GM18873 (cell line): ENCODE measurements around the gene PROM2.

ENCODE experiments used
- ATAC-seq: cut with Tn5 transposase; IDR thresholded peaks from one replicate; pipeline ENCODE4 v1.9.1; 2021; ENCODE audit warnings: mild to moderate bottlenecking, moderate library complexity, moderate number of reproducible peaks; ENCODE audit not compliant: unreplicated experiment, low FRiP score

Gene PROM2

DNA sequence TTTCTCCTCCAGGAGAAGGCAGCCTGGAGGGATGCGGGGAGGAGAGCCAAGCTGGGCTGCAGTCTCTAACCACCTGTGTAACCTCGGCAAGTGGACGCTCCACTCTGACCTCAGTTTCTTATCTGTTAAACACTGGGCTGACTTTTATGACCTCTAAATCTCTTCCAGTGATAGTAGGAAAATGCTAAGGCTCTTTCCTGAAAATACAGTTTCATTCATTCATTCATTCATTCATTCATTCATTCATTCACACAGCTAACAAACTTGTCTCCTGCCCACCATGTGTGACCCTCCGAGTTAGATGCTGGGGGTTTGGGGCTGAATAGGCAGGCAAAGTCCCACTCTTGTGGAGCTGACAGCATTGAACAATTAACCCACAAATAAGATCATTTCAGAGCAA is 9.3 kb downstream of the PROM2 start:
- no peak for ATAC-seq

DNA sequence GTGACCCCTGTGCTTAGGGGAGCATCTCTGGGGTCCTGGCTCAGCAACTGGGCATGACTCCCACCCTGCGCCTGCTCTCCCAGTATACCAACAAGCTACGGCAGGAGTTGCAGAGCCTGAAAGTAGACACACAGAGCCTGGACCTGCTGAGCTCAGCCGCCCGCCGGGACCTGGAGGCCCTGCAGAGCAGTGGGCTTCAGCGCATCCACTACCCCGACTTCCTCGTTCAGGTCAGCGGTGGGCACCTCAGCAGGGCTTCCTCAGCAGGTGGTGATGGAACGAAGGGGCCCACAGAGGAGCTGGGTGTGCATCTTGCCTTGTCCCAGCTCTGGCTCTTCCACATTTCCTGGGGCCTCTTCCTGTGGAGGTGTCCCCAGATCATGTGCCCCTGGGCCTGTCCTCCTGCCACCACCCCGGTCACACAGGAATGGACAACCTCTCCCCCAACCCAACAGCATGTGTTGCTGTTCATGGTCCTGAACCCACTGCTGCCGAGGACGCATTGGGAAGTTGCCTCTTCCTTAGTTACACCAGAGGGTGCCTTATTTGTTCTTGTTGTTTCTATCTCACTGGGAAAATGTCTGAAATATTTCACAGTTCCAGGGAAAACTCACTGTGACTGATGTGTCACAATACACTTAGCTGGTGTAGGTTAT is 10.8 kb downstream of the PROM2 start:
- no peak for ATAC-seq

DNA sequence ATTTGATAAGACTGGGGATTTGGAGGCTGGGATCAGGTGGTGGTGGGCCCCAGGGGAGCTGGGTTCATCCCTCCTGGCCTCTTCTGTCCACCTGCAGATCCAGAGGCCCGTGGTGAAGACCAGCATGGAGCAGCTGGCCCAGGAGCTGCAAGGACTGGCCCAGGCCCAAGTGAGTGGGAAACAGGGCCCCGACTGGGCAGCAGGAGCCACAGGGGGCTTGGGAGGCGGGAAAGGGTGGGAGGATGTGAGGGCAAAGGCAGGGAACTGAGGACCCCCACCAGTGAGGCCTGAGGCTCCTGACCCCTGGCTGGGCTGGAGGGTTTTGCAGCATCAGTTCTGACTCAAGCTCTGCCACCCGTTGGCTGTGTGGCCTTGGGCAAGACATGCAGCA is 11.3 kb downstream of the PROM2 start:
- ATAC-seq = no peak

DNA sequence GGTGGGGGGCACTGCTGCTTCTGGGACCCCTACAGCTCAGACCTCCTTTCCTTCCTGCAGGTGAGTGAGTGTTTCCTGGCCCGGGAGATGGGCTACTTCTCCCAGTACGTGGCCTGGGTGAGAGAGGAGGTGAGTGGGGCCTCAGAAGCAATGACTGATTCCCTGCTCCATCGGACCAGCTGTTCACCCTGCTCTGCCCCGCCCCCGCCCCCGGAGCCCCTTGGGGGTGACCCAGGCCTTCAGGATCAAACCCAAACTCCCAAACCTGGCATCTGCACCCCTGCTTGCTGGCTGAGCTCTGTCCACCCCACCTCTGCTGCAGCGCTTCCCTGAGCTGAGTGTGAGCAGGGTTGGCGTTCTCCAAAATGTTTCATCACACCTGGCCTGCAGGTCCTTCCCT is 13.1 kb downstream of the PROM2 start:
- ATAC-seq = no peak

DNA sequence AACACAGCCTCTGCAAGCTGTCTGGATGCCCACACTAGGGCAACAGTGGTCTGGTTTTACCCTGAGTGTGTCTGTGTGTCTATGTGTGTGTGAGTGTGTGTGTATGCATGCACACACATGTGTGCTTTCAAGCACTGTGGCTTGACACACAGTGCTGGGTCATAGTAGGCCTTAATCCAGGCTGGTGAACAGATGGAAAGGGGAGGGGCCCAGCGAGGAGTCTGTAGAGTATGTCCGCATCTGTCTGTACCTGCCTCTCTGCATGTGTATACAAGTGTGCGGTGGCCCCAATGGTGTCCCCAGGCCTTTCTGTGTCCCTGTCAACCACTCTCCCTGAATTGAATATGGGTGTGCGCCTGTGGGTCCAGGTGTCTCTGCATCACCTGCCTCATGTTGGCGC is 13.6 kb downstream of the PROM2 start:
- no peak for ATAC-seq

DNA sequence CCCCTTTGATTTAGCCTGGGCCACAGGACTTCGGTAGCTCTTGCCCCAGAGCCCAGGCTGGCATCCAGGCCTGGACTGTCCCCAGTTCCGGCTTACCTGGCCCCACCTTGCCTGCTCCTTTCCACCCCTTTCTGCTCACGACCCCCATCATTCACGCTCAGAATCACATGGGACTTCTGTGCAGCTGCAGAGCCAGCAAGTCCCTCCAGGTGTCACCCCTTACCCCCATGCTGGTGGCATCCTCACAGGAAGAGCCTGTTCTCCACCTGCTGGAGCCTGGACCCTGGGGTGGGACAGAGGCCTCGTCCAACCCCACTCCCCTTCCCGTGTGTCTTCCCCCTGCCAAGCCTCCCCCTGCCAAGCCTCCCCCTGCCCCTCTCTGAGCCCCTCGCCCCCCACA is 15.0 kb downstream of the PROM2 start:
- no peak for ATAC-seq

DNA sequence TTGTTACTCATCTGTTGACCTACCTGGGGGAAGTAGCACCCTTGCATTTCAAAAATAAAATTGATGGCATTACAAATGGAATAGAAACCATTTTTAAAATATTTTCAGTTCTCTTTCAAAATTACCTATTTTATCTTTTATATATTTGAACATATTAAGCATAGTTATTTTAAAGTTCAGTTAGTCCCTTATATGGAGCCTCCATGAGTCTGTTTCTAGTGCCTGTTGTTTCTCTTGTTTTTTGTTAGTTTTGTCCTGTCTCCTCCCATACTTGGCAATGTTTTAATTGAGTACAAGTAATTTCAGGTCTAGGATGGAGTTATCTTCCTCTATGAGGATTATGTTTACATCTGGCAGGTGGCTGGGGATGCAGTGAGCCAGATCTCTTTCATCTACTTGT is 17.0 kb downstream of the PROM2 start:
- ATAC-seq = no peak

DNA sequence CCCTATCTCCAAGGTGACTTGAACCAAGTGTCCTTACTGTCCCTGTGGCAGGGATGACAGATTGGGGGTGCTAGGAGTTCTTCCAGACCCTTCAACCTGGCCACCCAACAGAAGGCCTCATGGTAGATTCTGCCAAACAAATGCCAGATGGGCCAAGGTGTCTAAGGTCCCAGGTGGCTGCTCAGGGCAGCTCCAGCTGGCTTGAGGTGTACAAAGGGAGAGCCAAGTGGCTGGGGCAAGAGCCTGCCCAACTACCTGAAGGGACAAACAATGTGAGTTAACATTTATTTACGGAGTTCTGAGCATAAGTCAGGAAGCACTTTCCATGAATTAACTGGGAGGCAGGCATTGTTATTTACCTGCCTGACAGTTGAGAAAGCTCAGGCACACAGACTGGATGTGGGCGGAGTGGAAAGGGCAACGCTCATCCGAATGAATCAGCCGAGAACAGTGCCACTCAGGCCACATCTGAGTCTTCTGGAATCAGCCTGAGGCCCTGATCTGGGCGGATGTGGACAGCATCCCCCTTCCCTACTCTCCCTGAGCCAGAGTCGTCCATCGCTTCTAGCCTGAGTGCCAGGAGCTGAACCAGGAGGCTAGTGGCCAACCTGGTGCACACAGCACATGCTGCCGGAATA is 18.5 kb downstream of the PROM2 start:
- no peak for ATAC-seq

DNA sequence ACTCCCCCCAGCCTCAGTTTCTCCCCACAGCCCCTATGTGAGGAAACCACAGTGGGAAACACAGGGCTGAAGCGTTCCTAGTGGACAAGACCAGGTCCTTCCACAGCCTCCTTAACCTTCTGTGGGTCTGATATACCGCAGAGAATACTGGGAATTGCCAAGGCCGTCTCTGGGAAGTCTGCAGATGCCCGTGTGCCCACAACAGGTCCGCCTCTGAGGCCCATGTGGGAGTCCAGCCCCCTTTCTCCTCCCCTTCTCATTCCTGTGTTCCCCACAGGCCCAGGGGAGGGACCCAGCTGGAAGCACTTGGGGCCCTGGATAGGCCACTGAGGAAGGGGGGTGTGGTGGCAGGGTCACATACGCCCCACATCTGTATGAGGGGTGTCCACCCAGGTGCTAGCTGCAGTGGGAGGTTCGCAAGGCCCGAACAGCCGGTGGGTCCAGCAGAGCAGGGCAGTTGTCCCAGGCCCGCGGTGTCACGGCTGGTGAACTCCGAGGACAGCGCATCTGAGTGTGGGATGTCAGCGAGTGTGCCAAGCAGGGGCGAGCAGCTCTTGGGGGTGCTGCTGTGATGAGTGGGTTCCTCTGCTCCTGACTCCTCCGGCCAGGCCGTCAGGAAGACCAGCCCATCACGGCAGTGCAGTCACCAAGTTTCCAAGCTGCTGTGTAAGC is 20.5 kb downstream of the PROM2 start:
- ATAC-seq = no peak

DNA sequence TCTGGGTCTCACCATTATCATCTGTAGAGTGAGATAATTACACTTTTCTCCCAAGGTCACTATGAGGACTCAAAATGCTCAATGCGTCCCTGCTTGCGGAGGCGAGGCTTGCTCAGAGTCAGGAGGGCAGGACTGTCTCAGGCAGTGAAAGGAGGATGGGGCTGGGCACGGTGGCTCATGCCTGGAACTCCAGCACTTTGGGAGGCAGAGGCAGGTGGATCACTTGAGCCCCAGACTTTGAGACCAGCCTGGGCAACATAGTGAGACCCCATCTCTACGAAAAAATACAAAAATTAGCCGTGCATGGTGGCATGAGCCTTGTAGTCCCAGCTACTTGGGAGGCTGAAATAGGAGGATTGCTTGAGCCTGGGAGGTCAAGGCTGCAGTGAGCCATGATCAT is 21.1 kb downstream of the PROM2 start:
- no peak for ATAC-seq

DNA sequence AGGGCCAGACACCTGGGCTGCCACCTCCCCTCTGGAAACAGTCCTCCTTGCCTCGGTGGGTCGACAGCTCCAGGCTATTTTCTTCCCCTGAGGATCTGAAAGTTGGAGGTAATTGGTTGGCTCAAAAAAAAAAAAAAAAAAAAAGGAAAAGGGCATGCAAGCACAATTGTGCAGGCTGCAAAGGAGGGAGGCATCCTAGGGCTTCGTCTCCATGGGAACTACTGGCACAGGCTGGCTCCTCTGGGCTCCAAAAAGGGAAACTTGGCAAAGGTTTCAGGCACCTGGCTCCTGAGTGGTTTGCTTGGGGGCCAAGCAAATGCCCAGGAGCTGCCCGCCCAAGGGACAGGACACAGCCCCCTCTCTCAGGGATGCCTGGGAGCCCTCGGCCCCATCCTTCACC is 21.8 kb downstream of the PROM2 start:
- no peak for ATAC-seq

DNA sequence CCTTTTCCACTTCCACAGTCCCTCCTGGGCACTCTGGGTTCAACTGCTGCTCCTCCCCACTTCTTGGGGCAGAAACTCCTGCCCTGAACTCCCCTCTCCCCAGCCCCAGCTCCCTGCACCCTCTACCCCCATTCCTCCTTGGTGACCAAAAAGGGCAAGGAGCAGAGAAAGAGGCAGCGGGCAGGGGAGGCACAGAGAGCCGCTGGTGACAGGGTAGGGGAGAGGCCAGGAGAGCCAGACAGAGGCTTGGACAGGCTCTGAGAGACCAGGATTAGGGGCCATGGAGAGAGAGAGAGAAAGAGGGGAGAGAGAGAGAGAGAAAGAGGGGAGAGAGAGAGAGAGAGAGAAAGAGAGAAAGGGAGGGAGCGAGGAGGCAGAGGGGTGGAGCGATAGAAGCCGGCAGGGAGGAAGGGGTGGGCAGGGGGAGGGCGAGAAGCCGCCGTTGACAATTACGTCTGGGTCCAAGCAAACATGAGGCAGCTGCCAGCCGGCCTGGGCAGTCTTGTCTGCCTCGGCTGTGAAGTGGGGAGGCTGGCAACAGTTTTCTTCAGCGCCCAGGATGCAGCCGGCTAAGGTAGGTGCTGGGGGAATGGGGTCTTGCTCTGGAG is 22.7 kb downstream of the PROM2 start, which contains the start of gene KCNIP3:
KCNIP3 (plus strand) TSS at position 468 of the 608 bp plus-strand sequence; CDS start at position 560, 92 bp downstream.
- ATAC-seq = no peak

DNA sequence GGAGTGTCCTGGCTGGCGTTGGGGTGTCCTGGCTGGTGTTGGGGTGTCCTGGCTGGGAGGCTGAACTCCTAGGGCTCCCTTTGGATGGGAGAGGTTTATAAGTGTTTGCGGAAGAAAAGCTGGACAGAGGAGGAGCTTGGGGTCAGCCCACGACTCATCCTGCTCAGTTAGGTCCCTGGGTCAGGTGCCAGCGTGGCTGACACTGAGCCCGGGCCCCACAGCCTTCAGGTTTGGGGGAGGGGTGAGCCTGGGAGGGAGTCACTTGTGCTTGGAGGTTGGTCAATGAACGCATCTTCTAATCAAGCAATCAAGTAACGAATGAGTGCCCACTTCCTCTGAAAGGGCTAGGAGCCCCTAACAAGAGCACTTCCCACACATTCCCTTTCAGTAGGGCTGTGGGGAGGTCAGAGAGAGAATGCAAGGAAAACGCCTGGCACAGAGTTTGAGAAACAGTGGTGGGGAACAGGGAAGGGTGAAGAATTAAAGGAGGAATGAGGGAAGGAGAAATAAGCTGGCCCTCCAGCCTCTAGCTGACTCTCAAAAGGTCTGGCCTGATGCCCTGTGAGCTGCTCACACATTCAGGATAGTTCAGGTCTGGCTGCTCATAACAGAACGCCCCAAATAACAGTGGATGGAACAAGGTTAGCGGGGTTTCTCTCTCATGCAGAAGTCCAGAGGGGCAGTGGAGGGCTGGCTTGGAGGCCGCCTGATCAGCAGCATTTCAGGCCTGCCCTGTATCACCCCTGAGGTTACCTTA is 23.6 kb downstream of the PROM2 start:
- no peak for ATAC-seq

DNA sequence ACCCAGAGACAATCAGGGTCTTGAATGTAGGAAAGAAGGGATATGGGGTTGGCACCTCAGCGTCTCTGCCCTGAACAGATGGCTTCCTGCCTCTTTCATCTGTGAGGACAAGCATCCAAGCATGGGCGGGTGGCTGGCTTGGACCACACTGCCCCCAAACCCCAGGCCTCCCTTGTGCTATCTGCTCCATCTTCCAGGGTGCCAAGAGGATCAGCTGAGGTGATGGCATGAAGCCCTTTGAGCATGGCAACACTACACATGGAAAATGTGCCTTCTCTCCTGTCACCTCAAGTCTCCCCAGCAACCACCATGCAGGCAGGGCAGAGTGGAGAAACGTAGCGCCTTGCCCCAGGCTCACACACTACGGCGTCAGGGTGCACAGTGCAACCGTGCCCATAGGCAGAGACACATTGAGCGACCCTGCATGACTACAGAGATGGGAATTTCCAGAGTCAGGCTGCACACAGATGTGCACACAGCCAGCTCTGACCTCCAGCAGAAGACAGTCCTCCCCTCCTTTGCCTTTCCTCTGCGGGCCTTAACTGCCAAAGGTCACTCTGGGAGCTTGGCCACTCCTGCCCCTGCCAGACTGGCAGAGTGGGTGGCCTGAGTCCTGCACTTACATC is 24.4 kb downstream of the PROM2 start:
- no peak for ATAC-seq

DNA sequence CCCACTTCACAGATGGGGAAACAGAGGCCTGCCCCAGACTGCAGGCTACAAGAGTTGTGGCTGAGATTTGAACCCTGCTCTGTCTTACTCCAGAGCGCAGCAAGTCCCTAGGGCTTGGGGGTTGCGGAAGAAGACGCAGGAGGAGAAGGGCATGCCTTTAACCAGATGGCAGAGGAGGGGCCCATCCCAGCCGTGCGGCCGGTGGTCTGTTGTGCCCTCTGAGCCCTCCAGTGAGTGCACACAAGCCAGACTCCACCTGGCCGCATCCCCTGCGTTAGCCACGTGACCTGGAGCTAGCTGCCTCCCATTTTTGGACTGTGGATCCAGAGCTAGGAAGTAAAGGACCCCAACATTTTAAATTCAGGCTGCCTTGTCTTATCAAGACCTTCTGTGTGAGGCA is 25.7 kb downstream of the PROM2 start:
- ATAC-seq = no peak

DNA sequence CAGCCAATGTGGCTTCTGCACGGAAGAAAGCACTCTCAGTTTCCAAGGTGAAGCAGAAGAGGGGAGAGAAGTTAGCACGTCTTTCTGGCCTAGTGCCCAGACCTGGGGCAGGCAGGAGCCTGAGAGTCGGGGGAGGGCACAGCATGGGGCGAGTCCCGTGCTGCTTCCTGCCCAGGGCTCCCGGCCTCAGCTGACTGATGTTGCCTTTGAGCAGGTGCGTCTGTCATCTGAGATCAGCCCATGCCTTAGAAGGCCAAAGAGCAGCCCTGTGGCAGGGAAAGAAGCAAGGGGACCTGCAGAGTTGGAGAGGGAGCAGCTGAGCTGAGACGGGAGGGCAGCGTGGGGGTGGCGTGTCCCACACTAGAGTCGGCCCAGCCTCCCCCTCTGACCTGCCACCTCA is 26.2 kb downstream of the PROM2 start:
- no peak for ATAC-seq

DNA sequence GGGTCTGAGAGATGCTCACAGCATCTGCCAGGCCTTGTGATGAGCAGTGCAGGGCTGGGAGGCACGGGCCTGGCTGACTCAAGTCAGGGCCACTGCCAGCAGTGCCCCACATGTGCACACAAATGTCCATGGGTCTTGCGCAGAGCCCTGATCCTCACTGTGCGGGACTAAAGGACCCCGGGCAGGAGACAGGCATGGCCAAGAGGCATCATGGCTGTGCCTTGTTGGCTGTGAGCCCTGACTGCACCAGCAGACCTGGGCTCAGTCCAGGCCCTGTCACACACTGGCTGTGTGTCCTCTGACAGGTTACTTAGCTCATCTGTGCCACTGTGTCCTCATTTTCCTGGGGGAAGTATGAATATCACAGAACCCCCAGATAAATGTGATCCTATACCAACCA is 26.9 kb downstream of the PROM2 start:
- ATAC-seq = no peak

DNA sequence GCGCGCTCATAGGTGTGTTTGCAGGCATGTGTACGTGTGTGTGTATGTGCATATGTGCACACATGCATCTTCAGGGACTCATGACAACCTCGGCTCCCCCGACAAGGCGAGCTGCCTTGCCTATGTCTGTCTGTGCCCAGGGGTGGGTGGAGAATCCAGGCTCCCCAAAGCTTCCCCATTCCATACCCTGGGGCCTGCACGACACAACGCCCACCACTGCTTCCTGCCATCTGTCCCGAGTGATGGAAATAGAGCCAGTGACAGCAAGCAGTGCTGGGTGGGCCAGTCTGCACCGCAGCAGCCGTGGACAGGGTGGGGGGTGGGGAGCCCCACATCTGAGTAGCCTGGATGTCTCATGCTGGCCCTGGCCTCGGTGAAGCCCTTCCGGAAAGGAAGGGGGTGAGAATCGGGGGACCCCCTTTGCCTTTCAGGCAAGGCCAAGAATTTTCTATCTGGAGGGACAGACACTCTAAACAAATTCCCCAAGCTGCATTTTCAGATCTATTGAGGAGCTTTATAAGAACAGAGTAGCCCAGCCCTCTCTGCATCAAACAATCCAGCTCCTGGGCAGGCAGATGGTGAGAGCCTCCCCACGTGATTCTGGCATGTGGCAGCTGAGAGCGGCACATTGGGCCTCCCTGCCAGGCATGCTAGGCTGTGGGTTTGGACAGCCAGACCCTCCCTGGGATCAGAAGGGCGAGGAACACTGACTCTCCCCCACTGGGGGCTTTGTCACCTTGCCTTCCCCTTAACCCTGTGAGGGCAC is 27.8 kb downstream of the PROM2 start:
- ATAC-seq = no peak

DNA sequence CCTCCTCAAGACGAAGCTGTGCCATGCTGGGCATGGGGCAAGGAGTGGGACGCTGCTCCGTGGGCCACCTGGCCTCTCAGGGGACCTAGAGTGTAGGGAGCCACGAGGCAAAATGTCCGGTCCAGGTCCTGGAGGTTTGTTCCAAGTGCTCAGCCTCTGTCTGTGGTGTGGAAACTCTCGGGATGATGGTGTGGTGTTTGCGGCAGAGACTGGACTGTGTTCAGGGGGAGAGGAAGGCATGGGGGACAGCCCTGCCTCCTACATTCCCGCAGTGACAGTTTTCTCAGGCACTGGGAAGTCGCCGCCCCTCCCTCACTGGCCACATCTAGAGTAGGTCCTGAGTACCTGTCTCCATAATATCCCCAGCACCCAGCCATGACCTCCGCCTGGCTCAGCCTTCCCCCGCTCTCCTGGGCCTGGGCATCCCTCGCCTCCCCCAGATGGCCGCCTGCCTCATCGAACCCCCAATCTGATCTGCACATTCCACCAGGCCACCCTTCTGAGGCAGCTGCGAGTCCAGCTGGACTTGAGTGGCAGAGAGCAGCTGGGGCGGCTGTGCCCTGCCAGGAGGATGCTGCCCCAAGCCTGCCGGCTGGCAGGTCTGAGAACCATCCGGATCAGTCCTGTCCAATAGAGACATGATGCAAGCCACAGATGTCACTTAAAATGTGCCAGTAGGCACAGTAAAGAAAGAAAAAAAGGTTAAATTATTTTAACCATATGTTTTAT is 29.1 kb downstream of the PROM2 start:
- ATAC-seq = no peak
